Mesothelial cell of epicardium (in vitro differentiated cells): ENCODE results near the gene SUFU. TPM values are rescaled to one million over a fixed set of nuclear protein-coding genes. Genes with fewer than 3 reads are reported as not detected.

Experiments used
- DNase-seq, 2 experiments: peaks; one replicate each; pipeline ENCODE4 v3.0.0; 2021; ENCODE audit warnings: low spot score in 2 of 2; ENCODE audit not compliant: unreplicated experiment in 2 of 2
- H3K27ac Mint-ChIP-seq: 2 replicates; pipeline ENCODE4 v1.8.0; 2021; ENCODE audit warnings: mixed read lengths
- H3K27me3 Mint-ChIP-seq: 2 replicates; pipeline ENCODE4 v1.8.0; 2021; ENCODE audit warnings: low read depth, mixed read lengths
- H3K36me3 Mint-ChIP-seq: 2 replicates; pipeline ENCODE4 v1.8.0; 2021; ENCODE audit warnings: mixed read lengths
- H3K4me1 Mint-ChIP-seq: 2 replicates; pipeline ENCODE4 v1.8.0; 2021; ENCODE audit warnings: mixed read lengths
- H3K4me3 Mint-ChIP-seq: 2 replicates; pipeline ENCODE4 v1.8.0; 2021; ENCODE audit warnings: mild to moderate bottlenecking, moderate library complexity, mixed read lengths
- H3K9me3 Mint-ChIP-seq: 2 replicates; pipeline ENCODE4 v1.8.0; 2021; ENCODE audit warnings: mixed read lengths
- total RNA-seq: library from RNA; stranded (reverse); gene quantifications from 3 replicates; pipeline ENCODE4 v1.2.1, GENCODE V29; 2021
- TF ChIP-seq, protein P1 (sequence below): fragments of 200-600 bp; sonication (generic); IDR thresholded peaks from one replicate; pipeline ENCODE4 v1.5.0; 2021; ENCODE audit warnings: antibody characterized with exemption; ENCODE audit not compliant: unreplicated experiment

SUFU gene
- total RNA-seq, 1 donor from 2014 or later: 33.4 TPM

DNA sequence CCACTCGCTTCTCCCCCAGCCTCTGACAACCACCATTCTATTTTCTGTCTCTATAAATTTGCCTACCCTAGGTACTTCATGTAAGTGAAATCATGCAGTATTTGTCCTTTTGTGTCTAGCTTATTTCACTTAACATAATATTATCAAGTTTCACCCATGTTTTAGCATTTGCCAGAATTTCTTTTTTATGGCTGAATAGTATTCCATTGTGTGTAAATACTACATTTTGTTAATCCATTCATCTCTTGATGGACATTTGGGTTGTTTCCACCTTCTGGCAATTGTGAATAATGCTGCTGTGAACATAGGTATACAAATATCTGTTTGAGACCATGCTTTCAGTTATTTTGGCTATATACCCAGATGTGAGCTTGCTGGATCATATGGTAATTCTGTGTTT lies 83.1 kb downstream of the SUFU start:
- DNase-seq: no peak
- Mint-ChIP-seq H3K27ac (no peak overlapping the region), H3K27me3 (no peaks in the 10 kb centered on the region), H3K36me3 (peaks cover 3% of the 10 kb centered on the region), H3K9me3 (peaks cover 4% of the 10 kb centered on the region), H3K4me1 (no peaks in the 10 kb centered on the region), H3K4me3 (no peak overlapping the region)
- TF ChIP-seq, protein P1, sequence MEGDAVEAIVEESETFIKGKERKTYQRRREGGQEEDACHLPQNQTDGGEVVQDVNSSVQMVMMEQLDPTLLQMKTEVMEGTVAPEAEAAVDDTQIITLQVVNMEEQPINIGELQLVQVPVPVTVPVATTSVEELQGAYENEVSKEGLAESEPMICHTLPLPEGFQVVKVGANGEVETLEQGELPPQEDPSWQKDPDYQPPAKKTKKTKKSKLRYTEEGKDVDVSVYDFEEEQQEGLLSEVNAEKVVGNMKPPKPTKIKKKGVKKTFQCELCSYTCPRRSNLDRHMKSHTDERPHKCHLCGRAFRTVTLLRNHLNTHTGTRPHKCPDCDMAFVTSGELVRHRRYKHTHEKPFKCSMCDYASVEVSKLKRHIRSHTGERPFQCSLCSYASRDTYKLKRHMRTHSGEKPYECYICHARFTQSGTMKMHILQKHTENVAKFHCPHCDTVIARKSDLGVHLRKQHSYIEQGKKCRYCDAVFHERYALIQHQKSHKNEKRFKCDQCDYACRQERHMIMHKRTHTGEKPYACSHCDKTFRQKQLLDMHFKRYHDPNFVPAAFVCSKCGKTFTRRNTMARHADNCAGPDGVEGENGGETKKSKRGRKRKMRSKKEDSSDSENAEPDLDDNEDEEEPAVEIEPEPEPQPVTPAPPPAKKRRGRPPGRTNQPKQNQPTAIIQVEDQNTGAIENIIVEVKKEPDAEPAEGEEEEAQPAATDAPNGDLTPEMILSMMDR: no peak

DNA sequence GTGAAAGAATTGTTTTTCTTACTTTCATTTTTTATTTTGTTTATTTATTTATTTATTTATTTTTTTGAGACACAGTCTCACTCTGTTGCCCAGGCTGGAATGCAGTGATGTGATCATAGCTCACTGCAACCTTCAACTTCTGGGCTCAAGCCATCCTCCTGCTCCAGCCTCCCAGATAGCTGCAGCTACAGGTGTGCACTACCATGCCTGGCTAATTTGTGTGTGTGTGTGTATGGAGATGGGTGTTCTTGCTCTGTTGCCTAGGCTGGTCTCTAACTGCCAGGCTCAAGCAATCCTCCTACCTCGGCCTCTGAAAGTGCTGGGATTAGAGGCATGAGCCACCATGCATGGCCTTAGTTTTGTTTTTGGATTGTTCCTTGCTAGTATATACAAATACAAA lies 85.1 kb downstream of the SUFU start:
- DNase-seq: no peak
- no peak overlapping the region for H3K27ac Mint-ChIP-seq
- TF ChIP-seq, protein P1: no peak
- peaks cover 4% of the 10 kb centered on the region for H3K9me3 Mint-ChIP-seq
- no peaks in the 10 kb centered on the region for H3K4me1 Mint-ChIP-seq
- peaks cover 6% of the 10 kb centered on the region for H3K36me3 Mint-ChIP-seq
- no peak overlapping the region for H3K4me3 Mint-ChIP-seq
- no peaks in the 10 kb centered on the region for H3K27me3 Mint-ChIP-seq

DNA sequence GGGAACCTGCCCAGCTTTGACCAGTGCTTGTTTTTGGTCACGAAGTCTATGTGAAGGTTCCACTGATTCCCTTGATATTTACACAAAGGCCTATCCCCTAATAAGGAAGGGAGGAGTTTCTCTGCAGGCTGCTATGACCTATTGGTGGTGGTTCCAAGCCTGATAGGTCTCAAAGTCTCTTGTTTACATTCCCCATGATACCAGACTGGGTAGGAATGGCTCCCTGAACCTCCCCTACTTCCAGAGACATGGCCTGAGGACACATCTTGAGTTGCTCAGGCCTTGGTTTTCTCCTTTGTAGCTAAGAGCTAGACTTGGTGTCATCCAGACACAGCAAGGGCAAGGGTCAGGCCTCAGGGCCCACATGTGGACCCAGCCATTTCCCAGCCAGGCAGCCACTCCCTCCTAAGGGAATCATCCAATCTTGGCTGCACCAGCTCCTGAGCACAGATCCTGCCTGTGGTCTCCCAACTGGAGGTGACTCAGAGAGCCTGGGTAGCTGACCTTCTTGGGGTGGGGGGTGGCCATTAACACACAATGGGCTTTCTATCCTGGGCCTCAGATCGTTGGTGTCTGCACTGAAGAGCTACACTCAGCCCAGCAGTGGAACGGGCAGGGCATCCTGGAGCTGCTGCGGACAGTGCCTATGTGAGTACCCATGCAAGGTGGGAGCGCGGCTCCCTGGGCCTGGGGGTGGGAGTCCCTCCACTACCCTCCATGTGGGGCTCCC lies 89.5 kb downstream of the SUFU start:
- H3K36me3 Mint-ChIP-seq: peaks cover 4% of the 10 kb centered on the region
- H3K27ac Mint-ChIP-seq: no peak overlapping the region
- DNase-seq: no peak

DNA sequence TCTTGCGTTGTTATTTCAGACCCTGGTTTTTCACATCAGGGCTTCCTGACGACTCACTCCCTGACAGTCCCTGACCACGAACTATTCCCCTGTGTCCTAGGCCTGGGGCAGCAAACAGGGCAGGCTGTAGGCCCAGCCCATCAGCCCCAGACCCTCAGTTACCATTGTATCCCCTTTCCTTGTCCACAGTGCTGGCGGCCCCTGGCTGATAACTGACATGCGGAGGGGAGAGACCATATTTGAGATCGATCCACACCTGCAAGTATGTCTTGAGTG lies 90.0 kb downstream of the SUFU start:
- Mint-ChIP-seq H3K4me1 (no peaks in the 10 kb centered on the region), H3K27me3 (no peaks in the 10 kb centered on the region), H3K4me3 (no peak overlapping the region), H3K9me3 (no peaks in the 10 kb centered on the region), H3K27ac (no peak overlapping the region), H3K36me3 (peaks cover 8% of the 10 kb centered on the region)
- DNase-seq: no peak
- TF ChIP-seq, protein P1: no peak

More for the DNA sequence above, 89.5 kb downstream of the SUFU start:
- no peaks in the 10 kb centered on the region for H3K4me1 Mint-ChIP-seq
- H3K27me3 Mint-ChIP-seq: no peaks in the 10 kb centered on the region
- no peak overlapping the region for H3K4me3 Mint-ChIP-seq
- TF ChIP-seq, protein P1: no peak
- no peaks in the 10 kb centered on the region for H3K9me3 Mint-ChIP-seq

DNA sequence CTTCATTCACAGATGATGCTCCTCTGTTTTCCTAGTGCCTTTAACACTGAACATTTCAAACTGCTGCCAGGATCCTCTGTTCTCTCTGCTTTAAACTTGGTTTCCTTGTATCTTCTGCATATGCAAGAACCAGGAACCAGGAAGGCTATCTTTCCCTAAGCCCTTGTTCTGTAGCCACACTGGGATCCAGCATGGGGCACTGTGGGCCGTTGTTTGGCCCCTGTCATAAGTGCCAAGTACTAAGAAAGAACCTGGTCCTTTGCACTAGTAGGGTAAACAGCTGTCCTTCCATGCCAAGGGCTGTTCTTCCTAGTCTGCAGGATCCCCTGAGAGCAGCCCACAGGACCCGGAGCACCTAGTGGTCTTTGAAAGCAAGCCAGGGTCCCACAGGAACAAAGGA lies 91.5 kb downstream of the SUFU start:
- Mint-ChIP-seq H3K4me1 (peaks cover 3% of the 10 kb centered on the region), H3K27ac (peak overlapping the region; percentile 14), H3K36me3 (peaks cover 8% of the 10 kb centered on the region), H3K27me3 (no peaks in the 10 kb centered on the region), H3K4me3 (no peak overlapping the region), H3K9me3 (no peaks in the 10 kb centered on the region)
- TF ChIP-seq, protein P1: no peak
- no peak for DNase-seq

DNA sequence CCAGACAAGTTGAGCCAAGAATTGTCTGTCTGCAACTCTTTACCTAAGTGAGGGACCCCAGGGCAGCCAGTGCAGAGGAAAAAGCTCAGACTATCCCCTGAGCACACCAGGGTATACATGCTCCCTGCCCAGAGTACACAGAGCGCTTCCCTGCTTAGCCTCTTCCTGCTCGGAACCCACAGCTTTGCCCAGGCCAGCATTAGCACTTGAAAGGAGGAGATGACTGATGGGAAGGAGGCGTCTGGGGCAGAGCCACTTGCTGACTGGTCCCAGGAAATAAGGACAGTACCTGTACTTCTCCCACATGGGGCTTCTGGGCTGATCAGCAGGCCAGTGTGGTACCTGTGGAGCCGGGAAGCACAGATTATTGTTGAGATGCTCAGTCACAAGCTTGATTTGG lies 92.1 kb downstream of the SUFU start:
- Mint-ChIP-seq H3K27me3 (no peaks in the 10 kb centered on the region), H3K36me3 (peaks cover 11% of the 10 kb centered on the region), H3K9me3 (no peaks in the 10 kb centered on the region), H3K4me3 (no peak overlapping the region), H3K4me1 (peaks cover 6% of the 10 kb centered on the region), H3K27ac (no peak overlapping the region)
- TF ChIP-seq, protein P1: no peak
- DNase-seq: no peak
